Activated CD4-positive, alpha-beta T cell treated with anti-CD3 and anti-CD28 coated beads for 48 hours (primary cell): Measurements from ENCODE around the gene TMEM168.
"Not testable (repeated sequence)": the region's sequence is repeated elsewhere in the genome, so short reads cannot be mapped to it uniquely, and the experiment has no call there.

Experiments used
- DNase-seq: peaks from one replicate; pipeline ENCODE4 v3.0.0-alpha.2; 2020

Gene TMEM168

GRCh38 chr7:112789817-112790585 is at the start of gene TMEM168:
TSS of gene TMEM168 (minus strand) at chr7:112790393. CDS start at chr7:112784825, 5,568 bp downstream.
- peak; percentile 91 for DNase-seq

- DNase-seq, result not testable (repeated sequence)
Observed at GRCh38 chr7:112835928-112836327, 45.7 kb upstream of the TMEM168 start.

GRCh38 chr7:112833082-112833481 is 42.9 kb upstream of the TMEM168 start:
- DNase-seq, result no peak

- DNase-seq, result no peak
Observed at GRCh38 chr7:112830769-112831168, 40.6 kb upstream of the TMEM168 start.

GRCh38 chr7:112828696-112829095 is 38.5 kb upstream of the TMEM168 start:
- no peak for DNase-seq

- no peak for DNase-seq
Observed at GRCh38 chr7:112821345-112821744, 31.2 kb upstream of the TMEM168 start.

GRCh38 chr7:112819536-112819935 is 29.3 kb upstream of the TMEM168 start:
- DNase-seq, result no peak

- DNase-seq, result no peak
Observed at GRCh38 chr7:112806156-112806555, 16.0 kb upstream of the TMEM168 start.

- DNase-seq, result no peak
Observed at GRCh38 chr7:112802406-112802805, 12.2 kb upstream of the TMEM168 start.

GRCh38 chr7:112800486-112800885 is 10.3 kb upstream of the TMEM168 start:
- DNase-seq, result no peak

GRCh38 chr7:112799448-112800120 is 9.4 kb upstream of the TMEM168 start:
- no peak for DNase-seq

- no peak for DNase-seq
Observed at GRCh38 chr7:112798274-112799159, 8.3 kb upstream of the TMEM168 start.

- DNase-seq, result not testable (repeated sequence)
Observed at GRCh38 chr7:112796552-112796951, 6.4 kb upstream of the TMEM168 start.

- DNase-seq, result no peak
Observed at GRCh38 chr7:112792441-112792840, 2.2 kb upstream of the TMEM168 start.

- no peak for DNase-seq
Observed at GRCh38 chr7:112791465-112792168, 1.4 kb upstream of the TMEM168 start.

GRCh38 chr7:112790586-112791003 is 402 bp upstream of the TMEM168 start:
- no peak for DNase-seq

GRCh38 chr7:112789453-112789816 is 758 bp downstream of the TMEM168 start:
- DNase-seq, result no peak

GRCh38 chr7:112788778-112789343 is 1.3 kb downstream of the TMEM168 start:
- DNase-seq, result no peak

- DNase-seq, result no peak
Observed at GRCh38 chr7:112784603-112785002, 5.6 kb downstream of the TMEM168 start.

GRCh38 chr7:112782498-112782897 is 7.7 kb downstream of the TMEM168 start:
- peak; percentile 9 for DNase-seq

- DNase-seq, result no peak
Observed at GRCh38 chr7:112781558-112781957, 8.6 kb downstream of the TMEM168 start.

GRCh38 chr7:112781110-112781509 is 9.1 kb downstream of the TMEM168 start:
- DNase-seq, result no peak
